GM21737 (cell line): ENCODE results near the gene TBCEL.
"Not testable (repeated sequence)": the region's sequence is repeated elsewhere in the genome, so short reads cannot be mapped to it uniquely, and the experiment has no call there.

Experiments used
- ATAC-seq: cut with Tn5 transposase; IDR thresholded peaks from one replicate; pipeline ENCODE4 v1.9.1; 2021; ENCODE audit warnings: mild to moderate bottlenecking, moderate library complexity; ENCODE audit not compliant: unreplicated experiment

The TBCEL gene

GRCh38 chr11:121029153-121029552 lies 5.3 kb downstream of the TBCEL start:
- no peak for ATAC-seq

GRCh38 chr11:121029813-121030445 lies 6.0 kb downstream of the TBCEL start:
- no peak for ATAC-seq

GRCh38 chr11:121031167-121031566 lies 7.3 kb downstream of the TBCEL start:
- ATAC-seq = no peak

GRCh38 chr11:121031648-121032047 lies 7.7 kb downstream of the TBCEL start:
- not testable (repeated sequence) for ATAC-seq

GRCh38 chr11:121032546-121032945 lies 8.6 kb downstream of the TBCEL start:
- no peak for ATAC-seq

- no peak for ATAC-seq
Observed at GRCh38 chr11:121033635-121034034, 9.7 kb downstream of the TBCEL start.

- no peak for ATAC-seq
Observed at GRCh38 chr11:121035169-121035755, 11.4 kb downstream of the TBCEL start.

- ATAC-seq = no peak
Observed at GRCh38 chr11:121035780-121036179, 11.9 kb downstream of the TBCEL start.

- no peak for ATAC-seq
Observed at GRCh38 chr11:121037016-121037415, 13.1 kb downstream of the TBCEL start.

GRCh38 chr11:121038648-121039409 lies 14.9 kb downstream of the TBCEL start:
- no peak for ATAC-seq

- ATAC-seq = no peak
Observed at GRCh38 chr11:121039971-121040613, 16.2 kb downstream of the TBCEL start.

GRCh38 chr11:121040614-121041002 lies 16.7 kb downstream of the TBCEL start:
- ATAC-seq = no peak

- no peak for ATAC-seq
Observed at GRCh38 chr11:121041072-121041471, 17.2 kb downstream of the TBCEL start.

GRCh38 chr11:121042296-121042695 lies 18.4 kb downstream of the TBCEL start:
- no peak for ATAC-seq

GRCh38 chr11:121047926-121048325 lies 24.0 kb downstream of the TBCEL start:
- ATAC-seq = no peak

- ATAC-seq = no peak
Observed at GRCh38 chr11:121048464-121049233, 24.7 kb downstream of the TBCEL start.

- no peak for ATAC-seq
Observed at GRCh38 chr11:121053244-121053643, 29.3 kb downstream of the TBCEL start.

- no peak for ATAC-seq
Observed at GRCh38 chr11:121054266-121054665, 30.4 kb downstream of the TBCEL start.

- no peak for ATAC-seq
Observed at GRCh38 chr11:121055076-121055475, 31.2 kb downstream of the TBCEL start.

- no peak for ATAC-seq
Observed at GRCh38 chr11:121057922-121058321, 34.0 kb downstream of the TBCEL start.

GRCh38 chr11:121058941-121059340 lies 35.0 kb downstream of the TBCEL start:
- no peak for ATAC-seq
